ENCODE measurements around the gene ATP4B. TPM values are rescaled to one million over a fixed set of nuclear protein-coding genes. Genes with fewer than 3 reads are reported as not detected.

ATP4B gene
- total and polyA plus RNA-seq, 2 donors (not counting 3 experiments of a cell fraction or from before 2014, with no cell fraction given), result 0.06 TPM; not detected in 1

- no peak for TF ChIP-seq EZH2 (IDR thresholded peaks at IDR 0.05; ENCODE audit: borderline replicate concordance, low read depth, low read length, severe bottlenecking)
- TF ChIP-seq CTCF (IDR thresholded peaks at IDR 0.05; ENCODE audit: extremely low read depth in 1 of 2, insufficient read depth in 1 of 2, low read depth in 1 of 2, low read length in 2 of 2), result no peak
- TF ChIP-seq GATA2 (IDR thresholded peaks at IDR 0.05; ENCODE audit: insufficient read depth, insufficient read length, low read depth, low read length), result no peak
- Histone ChIP-seq H4K20me1 (replicated peaks; ENCODE audit: control insufficient read depth, extremely low read depth, insufficient read depth, low read length) (no peaks in the 10 kb centered on the region), H3K79me2 (ENCODE audit: control insufficient read depth, insufficient read depth, low read length) (no peaks in the 10 kb centered on the region), H3K27ac (ENCODE audit: insufficient read depth, low read depth, low read length) (no peak overlapping the region), H3K36me3 (ENCODE audit: control insufficient read depth in 2 of 2, extremely low read depth in 1 of 2, insufficient read depth in 2 of 2, low read length in 2 of 2) (no peaks in the 10 kb centered on the region), H3K4me3 (replicated peaks in 1 of 3; ENCODE audit: insufficient read depth in 1 of 3, low read depth in 1 of 3, low read length in 3 of 3) (no peak overlapping the region), H3K9me3 (replicated peaks; ENCODE audit: control insufficient read depth, insufficient read depth, low read length) (no peaks in the 10 kb centered on the region), H3K4me2 (ENCODE audit: insufficient read depth, low read length) (no peak overlapping the region), H3K4me1 (ENCODE audit: control insufficient read depth, extremely low read depth, insufficient read depth, low read length) (no peaks in the 10 kb centered on the region), H2AFZ (ENCODE audit: low read depth, low read length) (no peak overlapping the region), H3K9ac (replicated peaks; ENCODE audit: extremely low read depth, insufficient read depth, low read length) (no peak overlapping the region), H3K27me3 (ENCODE audit: control insufficient read depth in 2 of 2, insufficient read depth in 2 of 2, low read length in 2 of 2) (peaks cover 2 to 8% of the 10 kb centered on the region in 2 experiments), H3K9me1 (replicated peaks; ENCODE audit: control insufficient read depth, extremely low read depth, insufficient read depth, low read length) (no peaks in the 10 kb centered on the region)
- FAIRE-seq (no peak), DNase-seq (ENCODE audit: low read depth, low spot score) (no peak)
- dilution Hi-C loops (cut with MboI; ENCODE audit: extremely low pct_ligation_motif_present, low sequenced_read_pairs) (no loop called here), intact Hi-C loops (cut with micrococcal nuclease) (no loop called here)
- ChIA-PET POLR2A (no interaction called here), CTCF (no interaction called here)
- no TSS peak for BruUV-seq (replicated peaks)
Observed at GRCh38 chr13:113661509-113661908, 3.5 kb upstream of the ATP4B start.

- no peaks in the 10 kb centered on the region for H3K79me2 ChIP-seq (ENCODE audit: control insufficient read depth, insufficient read depth, low read length)
- H3K9me1 ChIP-seq (replicated peaks; ENCODE audit: control insufficient read depth, extremely low read depth, insufficient read depth, low read length), result no peaks in the 10 kb centered on the region
- FAIRE-seq (no peak), DNase-seq (ENCODE audit: low read depth, low spot score) (no peak)
- H4K20me1 ChIP-seq (replicated peaks; ENCODE audit: control insufficient read depth, extremely low read depth, insufficient read depth, low read length), result no peaks in the 10 kb centered on the region
- no peak for TF ChIP-seq CTCF (IDR thresholded peaks at IDR 0.05; ENCODE audit: extremely low read depth in 1 of 2, insufficient read depth in 1 of 2, low read depth in 1 of 2, low read length in 2 of 2)
- no peak for TF ChIP-seq POLR2AphosphoS5 (IDR thresholded peaks at IDR 0.05; ENCODE audit: insufficient read depth, low read depth, low read length)
- TF ChIP-seq FOS (IDR thresholded peaks at IDR 0.05; ENCODE audit: borderline replicate concordance, insufficient read depth, low read length), result no peak
- no peak for TF ChIP-seq MYC (IDR thresholded peaks at IDR 0.05; ENCODE audit: low read depth, low read length)
- no peak for TF ChIP-seq EZH2 (IDR thresholded peaks at IDR 0.05; ENCODE audit: borderline replicate concordance, low read depth, low read length, severe bottlenecking)
- TF ChIP-seq, protein P1, sequence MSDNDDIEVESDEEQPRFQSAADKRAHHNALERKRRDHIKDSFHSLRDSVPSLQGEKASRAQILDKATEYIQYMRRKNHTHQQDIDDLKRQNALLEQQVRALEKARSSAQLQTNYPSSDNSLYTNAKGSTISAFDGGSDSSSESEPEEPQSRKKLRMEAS (IDR thresholded peaks at IDR 0.05; ENCODE audit: insufficient read depth, insufficient read length), result no peak
- TF ChIP-seq GATA2 (IDR thresholded peaks at IDR 0.05; ENCODE audit: insufficient read depth, insufficient read length, low read depth, low read length), result no peak
- TF ChIP-seq JUN (IDR thresholded peaks at IDR 0.05; ENCODE audit: borderline replicate concordance, insufficient read depth, insufficient read length, low read depth), result no peak
- TF ChIP-seq POLR2A (IDR thresholded peaks at IDR 0.05; ENCODE audit: low read depth, low read length), result no peak
- no peaks in the 10 kb centered on the region for H3K9me3 ChIP-seq (replicated peaks; ENCODE audit: control insufficient read depth, insufficient read depth, low read length)
- no peak overlapping the region for H3K4me2 ChIP-seq (ENCODE audit: insufficient read depth, low read length)
- no peaks in the 10 kb centered on the region for H3K4me1 ChIP-seq (ENCODE audit: control insufficient read depth, extremely low read depth, insufficient read depth, low read length)
- no peaks in the 10 kb centered on the region for H3K36me3 ChIP-seq (ENCODE audit: control insufficient read depth in 2 of 2, extremely low read depth in 1 of 2, insufficient read depth in 2 of 2, low read length in 2 of 2)
- intact Hi-C loops (cut with micrococcal nuclease) (no loop called here), dilution Hi-C loops (cut with MboI; ENCODE audit: extremely low pct_ligation_motif_present, low sequenced_read_pairs) (no loop called here)
- H3K27ac ChIP-seq (ENCODE audit: insufficient read depth, low read depth, low read length), result no peak overlapping the region
- CTCF ChIA-PET, result no interaction called here
- POLR2A ChIA-PET, result no interaction called here
- BruUV-seq (replicated peaks), result no TSS peak
- no peak overlapping the region for H3K4me3 ChIP-seq (replicated peaks in 1 of 3; ENCODE audit: insufficient read depth in 1 of 3, low read depth in 1 of 3, low read length in 3 of 3)
- H3K27me3 ChIP-seq (ENCODE audit: control insufficient read depth in 2 of 2, insufficient read depth in 2 of 2, low read length in 2 of 2), result peaks cover 2 to 8% of the 10 kb centered on the region in 2 experiments
- H2AFZ ChIP-seq (ENCODE audit: low read depth, low read length), result no peak overlapping the region
- no peak overlapping the region for H3K9ac ChIP-seq (replicated peaks; ENCODE audit: extremely low read depth, insufficient read depth, low read length)
Observed at GRCh38 chr13:113660066-113660465, 2.1 kb upstream of the ATP4B start.

Data from endothelial cell of umbilical vein (primary cell).